ENCODE results near the gene DLGAP1.

The DLGAP1 gene

DNA sequence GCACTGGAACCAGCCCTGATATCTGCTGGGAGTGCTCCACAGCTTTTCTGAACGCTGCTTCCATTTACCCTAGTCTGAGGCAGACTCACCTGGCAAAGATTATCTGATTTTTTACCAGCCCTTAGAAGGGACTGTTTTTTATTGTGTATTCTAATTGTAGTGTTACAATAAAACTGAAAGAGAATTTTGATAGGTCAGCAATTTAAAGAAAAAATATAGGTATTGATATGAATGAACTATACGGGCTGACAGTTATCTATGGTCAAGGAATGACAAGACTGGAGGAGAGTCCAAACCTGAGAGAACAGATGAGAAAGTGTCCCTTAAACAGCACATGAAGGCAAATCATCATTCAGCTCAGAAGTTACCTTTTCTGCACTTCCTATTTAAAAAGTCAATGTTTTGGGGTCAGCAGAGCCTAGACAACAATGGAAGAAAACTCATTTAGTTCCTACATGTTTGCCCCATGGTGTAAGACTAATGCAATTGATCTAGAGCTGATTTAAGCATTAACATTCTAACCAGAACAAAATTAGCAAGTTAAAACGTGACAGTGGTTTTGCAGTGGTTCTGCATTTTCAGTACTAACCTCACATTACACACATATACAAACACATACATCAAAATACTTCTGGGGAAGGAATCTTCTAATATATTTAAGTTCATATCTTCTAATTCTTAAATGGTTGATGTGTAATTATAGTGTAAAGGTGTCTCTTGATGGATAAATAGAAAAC, 504.3 kb downstream of the DLGAP1 start:
- DNase-seq (ENCODE audit: low read depth), result no peak
- TF ChIP-seq, protein P1, sequence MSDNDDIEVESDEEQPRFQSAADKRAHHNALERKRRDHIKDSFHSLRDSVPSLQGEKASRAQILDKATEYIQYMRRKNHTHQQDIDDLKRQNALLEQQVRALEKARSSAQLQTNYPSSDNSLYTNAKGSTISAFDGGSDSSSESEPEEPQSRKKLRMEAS (IDR thresholded peaks at IDR 0.05; ENCODE audit: low read depth, low read length), result no peak
- TF ChIP-seq, protein P2, sequence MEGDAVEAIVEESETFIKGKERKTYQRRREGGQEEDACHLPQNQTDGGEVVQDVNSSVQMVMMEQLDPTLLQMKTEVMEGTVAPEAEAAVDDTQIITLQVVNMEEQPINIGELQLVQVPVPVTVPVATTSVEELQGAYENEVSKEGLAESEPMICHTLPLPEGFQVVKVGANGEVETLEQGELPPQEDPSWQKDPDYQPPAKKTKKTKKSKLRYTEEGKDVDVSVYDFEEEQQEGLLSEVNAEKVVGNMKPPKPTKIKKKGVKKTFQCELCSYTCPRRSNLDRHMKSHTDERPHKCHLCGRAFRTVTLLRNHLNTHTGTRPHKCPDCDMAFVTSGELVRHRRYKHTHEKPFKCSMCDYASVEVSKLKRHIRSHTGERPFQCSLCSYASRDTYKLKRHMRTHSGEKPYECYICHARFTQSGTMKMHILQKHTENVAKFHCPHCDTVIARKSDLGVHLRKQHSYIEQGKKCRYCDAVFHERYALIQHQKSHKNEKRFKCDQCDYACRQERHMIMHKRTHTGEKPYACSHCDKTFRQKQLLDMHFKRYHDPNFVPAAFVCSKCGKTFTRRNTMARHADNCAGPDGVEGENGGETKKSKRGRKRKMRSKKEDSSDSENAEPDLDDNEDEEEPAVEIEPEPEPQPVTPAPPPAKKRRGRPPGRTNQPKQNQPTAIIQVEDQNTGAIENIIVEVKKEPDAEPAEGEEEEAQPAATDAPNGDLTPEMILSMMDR (IDR thresholded peaks at IDR 0.05; ENCODE audit: low read depth, low read length), result no peak
- no peak for TF ChIP-seq MYC (IDR thresholded peaks at IDR 0.05; ENCODE audit: low read depth, low read length)
- no peak for TF ChIP-seq POLR2A (IDR thresholded peaks at IDR 0.05; ENCODE audit: extremely low read depth, insufficient read length)

DNA sequence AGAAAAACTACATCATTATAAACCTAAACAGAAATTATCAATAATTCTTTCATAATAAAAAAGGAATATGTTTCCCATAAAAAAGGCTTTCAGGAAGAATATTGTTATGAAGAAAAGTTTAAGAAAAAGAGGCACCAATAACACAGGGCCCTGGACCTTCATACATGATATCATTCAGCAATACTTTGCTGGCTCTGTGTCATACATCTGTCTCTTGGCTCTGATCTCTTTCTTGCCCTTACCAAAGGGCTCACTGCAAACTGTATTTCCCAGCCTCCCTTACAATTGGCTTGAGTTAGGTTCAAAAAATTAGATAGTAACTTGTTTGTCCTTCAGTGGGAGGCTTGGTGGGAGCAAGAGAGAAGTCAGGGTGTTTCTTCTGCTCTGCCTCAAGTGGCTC, 506.1 kb downstream of the DLGAP1 start:
- DNase-seq (ENCODE audit: low read depth), result no peak
- no peak for TF ChIP-seq MYC (IDR thresholded peaks at IDR 0.05; ENCODE audit: low read depth, low read length)
- TF ChIP-seq, protein P1 (IDR thresholded peaks at IDR 0.05; ENCODE audit: low read depth, low read length), result no peak
- TF ChIP-seq, protein P2 (IDR thresholded peaks at IDR 0.05; ENCODE audit: low read depth, low read length), result no peak
- no peak for TF ChIP-seq POLR2A (IDR thresholded peaks at IDR 0.05; ENCODE audit: extremely low read depth, insufficient read length)
- no peak overlapping the region for H3K4me3 ChIP-seq (ENCODE audit: low read depth, low read length)

More for the DNA sequence above, 504.3 kb downstream of the DLGAP1 start:
- no peak overlapping the region for H3K4me3 ChIP-seq (ENCODE audit: low read depth, low read length)

DNA sequence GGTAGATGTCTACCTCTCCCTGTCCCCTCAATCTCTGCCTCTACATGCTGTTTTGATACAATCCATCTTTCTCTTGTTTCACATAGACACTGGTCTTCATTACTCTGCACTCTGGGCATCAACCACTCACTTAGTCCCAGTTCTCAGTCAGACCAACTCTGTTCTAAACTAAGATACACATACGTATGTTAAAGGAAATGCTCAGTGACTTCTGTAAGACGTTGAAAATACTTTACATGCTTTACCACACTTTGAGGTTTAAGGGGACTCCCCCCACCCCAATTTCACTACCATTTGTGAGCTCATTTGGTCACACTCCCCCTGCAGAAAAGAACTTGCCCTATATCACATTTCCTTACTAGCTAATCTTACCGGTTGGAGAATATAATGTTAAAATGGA, 507.7 kb downstream of the DLGAP1 start:
- no peak overlapping the region for H3K4me3 ChIP-seq (ENCODE audit: low read depth, low read length)
- TF ChIP-seq POLR2A (IDR thresholded peaks at IDR 0.05; ENCODE audit: extremely low read depth, insufficient read length), result no peak
- TF ChIP-seq, protein P2 (IDR thresholded peaks at IDR 0.05; ENCODE audit: low read depth, low read length), result no peak
- TF ChIP-seq, protein P1 (IDR thresholded peaks at IDR 0.05; ENCODE audit: low read depth, low read length), result no peak
- TF ChIP-seq MYC (IDR thresholded peaks at IDR 0.05; ENCODE audit: low read depth, low read length), result no peak
- DNase-seq (ENCODE audit: low read depth), result no peak

DNA sequence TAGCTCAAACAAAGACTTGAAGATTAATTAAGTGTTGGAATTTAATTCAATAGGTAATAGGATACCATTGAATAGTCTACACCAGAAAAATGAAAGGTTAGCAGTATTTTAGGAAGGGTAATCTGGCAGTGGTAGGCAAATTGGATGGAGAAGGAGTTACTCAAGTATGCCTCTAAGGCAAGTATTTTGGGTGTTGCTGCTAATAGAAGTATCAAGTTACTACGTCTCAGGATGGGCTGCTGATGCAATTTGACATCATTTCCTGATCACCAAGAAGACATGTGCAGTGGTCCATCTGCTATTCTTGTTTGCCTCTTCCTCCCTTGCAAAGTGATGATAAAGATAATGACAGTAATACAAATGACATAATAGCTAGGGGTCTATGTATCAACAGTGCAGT, 519.8 kb downstream of the DLGAP1 start:
- TF ChIP-seq, protein P2 (IDR thresholded peaks at IDR 0.05; ENCODE audit: low read depth, low read length), result no peak
- TF ChIP-seq POLR2A (IDR thresholded peaks at IDR 0.05; ENCODE audit: extremely low read depth, insufficient read length), result no peak
- no peak for TF ChIP-seq MYC (IDR thresholded peaks at IDR 0.05; ENCODE audit: low read depth, low read length)
- TF ChIP-seq, protein P1 (IDR thresholded peaks at IDR 0.05; ENCODE audit: low read depth, low read length), result no peak
- DNase-seq (ENCODE audit: low read depth), result no peak
- H3K4me3 ChIP-seq (ENCODE audit: low read depth, low read length), result no peak overlapping the region

DNA sequence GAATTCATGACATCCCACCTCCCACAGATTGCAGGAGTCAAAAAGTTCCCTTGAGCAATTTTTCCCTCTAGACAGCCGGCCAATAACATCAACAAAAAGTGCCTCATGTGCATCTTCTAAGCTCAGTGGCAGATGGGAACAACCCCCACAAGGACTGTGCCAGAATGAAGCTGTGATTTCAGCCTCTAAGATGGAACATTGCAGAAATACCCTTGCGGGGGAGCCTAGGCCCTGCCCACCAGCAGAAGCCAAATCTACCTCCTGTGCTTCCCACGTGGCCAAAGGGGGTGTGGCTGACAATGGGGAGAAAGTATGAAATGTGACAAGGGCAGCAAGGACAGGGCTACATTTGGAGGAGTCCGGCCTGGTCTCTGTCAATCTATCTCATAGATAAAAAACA, 522.8 kb downstream of the DLGAP1 start:
- TF ChIP-seq, protein P1 (IDR thresholded peaks at IDR 0.05; ENCODE audit: low read depth, low read length), result no peak
- TF ChIP-seq MYC (IDR thresholded peaks at IDR 0.05; ENCODE audit: low read depth, low read length) (no peak), POLR2A (IDR thresholded peaks at IDR 0.05; ENCODE audit: extremely low read depth, insufficient read length) (no peak)
- TF ChIP-seq, protein P2 (IDR thresholded peaks at IDR 0.05; ENCODE audit: low read depth, low read length), result no peak
- DNase-seq (ENCODE audit: low read depth), result no peak
- no peak overlapping the region for H3K4me3 ChIP-seq (ENCODE audit: low read depth, low read length)

Data from NB4 (cell line).